ENCODE results near the gene SDK2.

- TF ChIP-seq CTCF (IDR thresholded peaks at IDR 0.05; ENCODE audit: insufficient read depth, low read depth, low read length) (no peak), EZH2 (IDR thresholded peaks at IDR 0.05; ENCODE audit: insufficient read depth, low read length) (no peak)
Observed at GRCh38 chr17:73357318-73357717, 286.9 kb downstream of the SDK2 start.
